Caco-2 (cell line): Measurements from ENCODE around the gene ELK1. TPM values are rescaled to one million over a fixed set of nuclear protein-coding genes. Genes with fewer than 3 reads are reported as not detected.
"Not testable (repeated sequence)": the region's sequence is repeated elsewhere in the genome, so short reads cannot be mapped to it uniquely, and the experiment has no call there.

Experiments used
- BruUV-seq: library from RNA; stranded (reverse); fragments of 400-500 nt; replicated peaks from 2 replicates; lab custom pipeline; 2021; lab: Mats Ljungman, UMichigan
- CTCF ChIA-PET: fragments of 300-600 bp; sonication (Branson Sonifier 250); formaldehyde crosslinking; loops from one replicate; lab custom pipeline; 2022; ENCODE audit warnings: antibody characterized with exemption; lab: Charles Lee
- POLR2A ChIA-PET: fragments of 300-600 bp; sonication (Branson Sonifier 250); formaldehyde crosslinking; loops from one replicate; lab custom pipeline; 2022; ENCODE audit warnings: antibody characterized with exemption; lab: Charles Lee
- DNase-seq, 2 experiments: peaks; one replicate each; pipeline versions ENCODE4 v3.0.0 to v3.0.0-alpha.2; 2020 to 2022
- H3K27me3 ChIP-seq: replicated peaks from 2 replicates; pipeline ENCODE4 v1.6.0; 2011; ENCODE audit warnings: low read length; ENCODE audit not compliant: control insufficient read depth, insufficient read depth
- H3K36me3 ChIP-seq: 2 replicates; pipeline ENCODE4 v1.5.1; 2011; ENCODE audit warnings: low read length; ENCODE audit not compliant: control insufficient read depth, insufficient read depth
- H3K4me1 ChIP-seq: fragments of 250-450 bp; sonication (Bioruptor Pico); 2 replicates; pipeline ENCODE4 v1.5.1; 2020; ENCODE audit warnings: mild to moderate bottlenecking
- H3K4me3 ChIP-seq: 2 replicates; pipeline ENCODE4 v1.5.1; 2011; ENCODE audit warnings: low read depth, mild to moderate bottlenecking, control low read depth, low read length
- H3K9me3 ChIP-seq: fragments of 250-450 bp; sonication (Bioruptor Pico); 2 replicates; pipeline ENCODE4 v1.5.1; 2020; ENCODE audit warnings: mild to moderate bottlenecking, moderate library complexity
- H3K27ac Mint-ChIP-seq: one replicate; pipeline ENCODE4 v1.8.0; 2022; ENCODE audit warnings: mixed read lengths; ENCODE audit not compliant: unreplicated experiment
- H3K27me3 Mint-ChIP-seq: one replicate; pipeline ENCODE4 v1.8.0; 2022; ENCODE audit warnings: mixed read lengths; ENCODE audit not compliant: insufficient read depth, unreplicated experiment
- H3K36me3 Mint-ChIP-seq: one replicate; pipeline ENCODE4 v1.8.0; 2022; ENCODE audit warnings: mild to moderate bottlenecking, mixed read lengths; ENCODE audit not compliant: insufficient read depth, unreplicated experiment
- H3K4me1 Mint-ChIP-seq: one replicate; pipeline ENCODE4 v1.8.0; 2022; ENCODE audit warnings: low read depth, mixed read lengths; ENCODE audit not compliant: unreplicated experiment
- H3K4me3 Mint-ChIP-seq: one replicate; pipeline ENCODE4 v1.8.0; 2022; ENCODE audit warnings: mild to moderate bottlenecking, moderate library complexity, mixed read lengths; ENCODE audit not compliant: unreplicated experiment
- H3K9me3 Mint-ChIP-seq: one replicate; pipeline ENCODE4 v1.8.0; 2022; ENCODE audit warnings: mixed read lengths; ENCODE audit not compliant: unreplicated experiment
- intact Hi-C: fragments of 100-400 bp; cut with micrococcal nuclease; formaldehyde crosslinking; loops from one replicate; pipeline ENCODE4 v1.10.0; 2022; ENCODE audit not compliant: unreplicated experiment
- total RNA-seq: library from RNA; stranded (reverse); gene quantifications from 2 replicates; pipeline ENCODE4 v1.2.3, GENCODE V29; 2022
- TF ChIP-seq, protein P1 (sequence below), 2 experiments: fragments of 200-600 bp in 1 of 2; IDR thresholded peaks; 1 replicate in 1 of 2; 2 replicates in 1 of 2; pipeline versions ENCODE4 v1.5.1 to v1.8.0; 2011 to 2022; ENCODE audit warnings: antibody characterized with exemption in 1 of 2, control low read depth in 1 of 2, inconsistent platforms in 1 of 2, low read depth in 1 of 2, low read length in 1 of 2, mild to moderate bottlenecking in 1 of 2, moderate library complexity in 1 of 2; ENCODE audit not compliant: insufficient read depth in 1 of 2, severe bottlenecking in 1 of 2, unreplicated experiment in 1 of 2

The ELK1 gene
- total RNA-seq, 1 experiment from 2014 or later: 29.3 TPM

DNA sequence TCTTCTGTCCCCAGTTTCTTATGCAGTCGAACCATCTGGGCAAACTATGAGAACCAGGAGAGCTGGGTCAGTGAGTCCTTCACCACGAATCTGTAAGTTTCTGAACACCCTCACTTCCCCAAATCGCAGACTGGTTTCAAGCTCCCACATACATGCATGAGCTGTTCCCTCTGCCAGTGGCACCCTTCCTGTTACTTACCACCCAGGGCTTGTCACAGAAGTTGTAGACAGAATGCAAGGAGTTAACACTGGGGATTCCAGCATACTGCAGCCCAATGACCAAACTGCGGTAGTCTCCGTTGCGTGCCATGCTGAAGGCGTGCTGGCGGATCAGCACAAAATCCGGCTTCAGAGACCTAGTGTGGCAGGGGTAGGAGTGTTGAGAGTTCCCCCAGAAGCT, 45.3 kb downstream of the ELK1 start:
- no peaks in the 10 kb centered on the region for H3K9me3 Mint-ChIP-seq
- CTCF ChIA-PET: no interaction called here
- H3K27me3 Mint-ChIP-seq: peaks cover 5% of the 10 kb centered on the region
- Histone ChIP-seq H3K36me3 (no peaks in the 10 kb centered on the region), H3K9me3 (no peaks in the 10 kb centered on the region), H3K27me3 (no peaks in the 10 kb centered on the region), H3K4me1 (no peaks in the 10 kb centered on the region), H3K4me3 (no peak overlapping the region)
- BruUV-seq: no TSS peak
- no peak overlapping the region for H3K27ac Mint-ChIP-seq
- H3K4me3 Mint-ChIP-seq: no peak overlapping the region
- TF ChIP-seq, protein P1, sequence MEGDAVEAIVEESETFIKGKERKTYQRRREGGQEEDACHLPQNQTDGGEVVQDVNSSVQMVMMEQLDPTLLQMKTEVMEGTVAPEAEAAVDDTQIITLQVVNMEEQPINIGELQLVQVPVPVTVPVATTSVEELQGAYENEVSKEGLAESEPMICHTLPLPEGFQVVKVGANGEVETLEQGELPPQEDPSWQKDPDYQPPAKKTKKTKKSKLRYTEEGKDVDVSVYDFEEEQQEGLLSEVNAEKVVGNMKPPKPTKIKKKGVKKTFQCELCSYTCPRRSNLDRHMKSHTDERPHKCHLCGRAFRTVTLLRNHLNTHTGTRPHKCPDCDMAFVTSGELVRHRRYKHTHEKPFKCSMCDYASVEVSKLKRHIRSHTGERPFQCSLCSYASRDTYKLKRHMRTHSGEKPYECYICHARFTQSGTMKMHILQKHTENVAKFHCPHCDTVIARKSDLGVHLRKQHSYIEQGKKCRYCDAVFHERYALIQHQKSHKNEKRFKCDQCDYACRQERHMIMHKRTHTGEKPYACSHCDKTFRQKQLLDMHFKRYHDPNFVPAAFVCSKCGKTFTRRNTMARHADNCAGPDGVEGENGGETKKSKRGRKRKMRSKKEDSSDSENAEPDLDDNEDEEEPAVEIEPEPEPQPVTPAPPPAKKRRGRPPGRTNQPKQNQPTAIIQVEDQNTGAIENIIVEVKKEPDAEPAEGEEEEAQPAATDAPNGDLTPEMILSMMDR (IDR thresholded peaks at IDR 0.05; ENCODE audit: insufficient read depth in 1 of 2, low read depth in 1 of 2, low read length in 1 of 2, severe bottlenecking in 1 of 2, unreplicated experiment in 1 of 2): no peak
- POLR2A ChIA-PET: interaction anchor here (0.6 kb wide), 1 partner anchor 46 kb away, joined by 3 read pairs; the partner anchor contains the start of gene ELK1
- H3K4me1 Mint-ChIP-seq: no peaks in the 10 kb centered on the region
- H3K36me3 Mint-ChIP-seq: no peaks in the 10 kb centered on the region
- no peak for DNase-seq
- intact Hi-C loops: no loop called here

GRCh38 chrX:47603125-47603524, 47.2 kb downstream of the ELK1 start:
- H3K27ac Mint-ChIP-seq, DNase-seq, H3K27me3 ChIP-seq, H3K36me3 ChIP-seq, H3K4me3 Mint-ChIP-seq, intact Hi-C loops, H3K27me3 Mint-ChIP-seq, CTCF ChIA-PET, H3K4me3 ChIP-seq, H3K9me3 Mint-ChIP-seq, H3K4me1 ChIP-seq, H3K36me3 Mint-ChIP-seq, BruUV-seq, H3K4me1 Mint-ChIP-seq, H3K9me3 ChIP-seq, POLR2A ChIA-PET: not testable (repeated sequence)

GRCh38 chrX:47597222-47597621, 53.1 kb downstream of the ELK1 start:
- H3K4me1 Mint-ChIP-seq: no peaks in the 10 kb centered on the region
- H3K36me3 Mint-ChIP-seq: no peaks in the 10 kb centered on the region
- H3K4me1 ChIP-seq: no peaks in the 10 kb centered on the region
- intact Hi-C loops: no loop called here
- no peak overlapping the region for H3K4me3 ChIP-seq
- H3K36me3 ChIP-seq: no peaks in the 10 kb centered on the region
- H3K27ac Mint-ChIP-seq: no peak overlapping the region
- no peak overlapping the region for H3K4me3 Mint-ChIP-seq
- POLR2A ChIA-PET: no interaction called here
- H3K27me3 Mint-ChIP-seq: peaks cover 9% of the 10 kb centered on the region
- H3K27me3 ChIP-seq: no peaks in the 10 kb centered on the region
- no peaks in the 10 kb centered on the region for H3K9me3 ChIP-seq
- DNase-seq: no peak
- TF ChIP-seq, protein P1 (IDR thresholded peaks at IDR 0.05; ENCODE audit: insufficient read depth in 1 of 2, low read depth in 1 of 2, low read length in 1 of 2, severe bottlenecking in 1 of 2, unreplicated experiment in 1 of 2): no peak
- H3K9me3 Mint-ChIP-seq: peaks cover 10% of the 10 kb centered on the region
- BruUV-seq: no TSS peak
- CTCF ChIA-PET: no interaction called here

GRCh38 chrX:47596256-47596655, 54.1 kb downstream of the ELK1 start:
- H3K36me3 Mint-ChIP-seq: no peaks in the 10 kb centered on the region
- ChIA-PET POLR2A (no interaction called here), CTCF (no interaction called here)
- no peak for DNase-seq
- no peaks in the 10 kb centered on the region for H3K4me1 ChIP-seq
- no peaks in the 10 kb centered on the region for H3K36me3 ChIP-seq
- peaks cover 10% of the 10 kb centered on the region for H3K9me3 Mint-ChIP-seq
- H3K9me3 ChIP-seq: no peaks in the 10 kb centered on the region
- no peak overlapping the region for H3K27ac Mint-ChIP-seq
- no peak overlapping the region for H3K4me3 Mint-ChIP-seq
- BruUV-seq: no TSS peak
- TF ChIP-seq, protein P1 (IDR thresholded peaks at IDR 0.05; ENCODE audit: insufficient read depth in 1 of 2, low read depth in 1 of 2, low read length in 1 of 2, severe bottlenecking in 1 of 2, unreplicated experiment in 1 of 2): no peak
- H3K27me3 Mint-ChIP-seq: peaks cover 9% of the 10 kb centered on the region
- intact Hi-C loops: no loop called here
- no peak overlapping the region for H3K4me3 ChIP-seq
- no peaks in the 10 kb centered on the region for H3K27me3 ChIP-seq
- no peaks in the 10 kb centered on the region for H3K4me1 Mint-ChIP-seq
